Measurements from ENCODE around the gene LTK. TPM values are rescaled to one million over a fixed set of nuclear protein-coding genes. Genes with fewer than 3 reads are reported as not detected.

Gene LTK
- total and polyA plus RNA-seq, 2 of the 8 experiments (the other 6 are each of a cell fraction or from before 2014, with no cell fraction given): 0.05 to 0.19 TPM

GRCh38 chr15:41558400-41559238 is 45.0 kb upstream of the LTK start, which contains the start of gene TYRO3:
Gene TYRO3 (plus strand): TSS chr15:41559212. CDS start chr15:41559258, 46 bp downstream.
- peak within 1 kb of the TSS; percentile 72 for H2BK20ac ChIP-seq (ENCODE audit: low read length)
- H3K14ac ChIP-seq (ENCODE audit: insufficient read length): no peak within 1 kb of the TSS
- H3K4me1 ChIP-seq (replicated peaks in 1 of 4; ENCODE audit: control insufficient read depth in 3 of 4, insufficient read depth in 4 of 4, low read length in 3 of 4): peaks cover 18 to 46% (median 36%) of the 10 kb centered on the region in 4 experiments
- H3K4ac ChIP-seq (replicated peaks; ENCODE audit: insufficient read length, low read depth, low read length): peak within 1 kb of the TSS; percentile 46
- ChIA-PET CTCF (ENCODE audit: partially characterized antibody) (interaction anchor here (0.6 to 3.7 kb wide), 24 partner anchors 9 to 248 kb away, joined by 3 to 21 read pairs (median 4); partner anchors contain the start of genes LTK and MGA), POLR2A (ENCODE audit: partially characterized antibody) (interaction anchor here (0.8 to 21.2 kb wide), 8 partner anchors 13 to 64 kb away, joined by 3 to 643 read pairs (median 5); partner anchors contain the start of gene RPAP1)
- H2BK15ac ChIP-seq (ENCODE audit: low read length): peak within 1 kb of the TSS; percentile 95
- H3K23me2 ChIP-seq (ENCODE audit: low read depth, low read length): peaks cover 9% of the 10 kb centered on the region; the same call in 1 of the 2 replicates
- peaks cover 0 to 3% of the 10 kb centered on the region in 2 experiments for H4K20me1 ChIP-seq (replicated peaks in 1 of 2; ENCODE audit: control insufficient read depth in 1 of 2, insufficient read depth in 2 of 2, low read length in 2 of 2)
- H3K36me3 ChIP-seq (ENCODE audit: control insufficient read depth in 2 of 4, insufficient read depth in 4 of 4, low read length in 3 of 4): peaks cover 0 to 24% (median 0%) of the 10 kb centered on the region in 4 experiments; a peak in 4 of 8 replicates
- no peak within 1 kb of the TSS; the same call in 1 of the 2 replicates for H3K27ac ChIP-seq (ENCODE audit: low read depth, low read length)
- H3K9me3 ChIP-seq (ENCODE audit: insufficient read depth in 2 of 2, low read depth in 1 of 2, low read length in 1 of 2): no peaks in the 10 kb centered on the region
- H3K9ac ChIP-seq (replicated peaks in 1 of 4; ENCODE audit: extremely low read depth in 1 of 4, low read depth in 3 of 4, low read length in 3 of 4): peak within 1 kb of the TSS; percentile 46 to 88 (median 64)
- H3K56ac ChIP-seq (replicated peaks; ENCODE audit: insufficient read length, low read depth, low read length): peak within 1 kb of the TSS; percentile 50
- H3K79me2 ChIP-seq (ENCODE audit: control insufficient read depth in 1 of 2, insufficient read depth in 2 of 2, low read length in 2 of 2): peaks cover 0 to 21% of the 10 kb centered on the region in 2 experiments; a peak in 1 of 4 replicates
- peak within 1 kb of the TSS; percentile 92 for H2BK12ac ChIP-seq (ENCODE audit: low read depth, low read length)
- H3K18ac ChIP-seq (ENCODE audit: extremely low read depth, low read length): peak within 1 kb of the TSS; percentile 76
- H3K23ac ChIP-seq (ENCODE audit: insufficient read length): no peak within 1 kb of the TSS
- FAIRE-seq: no peak
- H4K91ac ChIP-seq (replicated peaks; ENCODE audit: insufficient read length, low read length): peak within 1 kb of the TSS; percentile 58
- peak within 1 kb of the TSS; percentile 66 for H2AK5ac ChIP-seq (ENCODE audit: low read depth, low read length)
- H2BK120ac ChIP-seq (replicated peaks; ENCODE audit: low read depth, low read length): peak within 1 kb of the TSS; percentile 57
- peak in 1 of 2 experiments; percentile 82 for DNase-seq (ENCODE audit: low read depth in 1 of 2, low spot score in 2 of 2)
- H3K4me2 ChIP-seq (ENCODE audit: insufficient read depth in 1 of 2, low read depth in 2 of 2, low read length in 2 of 2): peak within 1 kb of the TSS; percentile 90 to 99
- WGBS, 2 experiments (ENCODE audit: extremely low coverage in 1 of 2, insufficient coverage in 1 of 2, insufficient read length in 1 of 2, insufficient replicate concordance in 2 of 2, low coverage in 1 of 2, low lambda C conversion rate in 2 of 2, missing lambda C conversion rate in 1 of 2): 6% methylated on average over 11 of the region's 81 CpGs; no CpG with 5 or more reads in 1 of the 2 experiments
- H2BK5ac ChIP-seq (ENCODE audit: low read depth, low read length): peak within 1 kb of the TSS; percentile 80; the same call in 1 of the 2 replicates
- H3K79me1 ChIP-seq (ENCODE audit: low read depth, low read length): no peaks in the 10 kb centered on the region; the same call in none of the 2 replicates
- peak within 1 kb of the TSS; percentile 62 to 96 (median 82) for H3K4me3 ChIP-seq (ENCODE audit: extremely low read depth in 1 of 4, insufficient read depth in 2 of 4, low read depth in 3 of 4, low read length in 4 of 4)
- no peak within 1 kb of the TSS for H2AFZ ChIP-seq (ENCODE audit: low read length)
- H4K8ac ChIP-seq (ENCODE audit: extremely low read depth, insufficient read depth, low read length): peak within 1 kb of the TSS; percentile 81
- no peaks in the 10 kb centered on the region; a peak in 2 of 7 replicates for H3K27me3 ChIP-seq (replicated peaks in 1 of 4; ENCODE audit: control insufficient read depth in 3 of 4, extremely low read depth in 1 of 4, insufficient read depth in 3 of 4, low read length in 3 of 4)
- peak within 1 kb of the TSS; percentile 65 for H4K5ac ChIP-seq (ENCODE audit: insufficient read length, low read depth, low read length)
- TF ChIP-seq ASH2L (IDR thresholded peaks at IDR 0.05; ENCODE audit: low read length): peak; percentile 4
- TF ChIP-seq RFX5 (IDR thresholded peaks at IDR 0.05; ENCODE audit: borderline replicate concordance, low read depth, low read length): no peak
- no peak for TF ChIP-seq RBBP5 (IDR thresholded peaks at IDR 0.05; ENCODE audit: borderline replicate concordance, low read depth, low read length)
- TF ChIP-seq USF2 (IDR thresholded peaks at IDR 0.05; ENCODE audit: low read length): no peak
- no peak for TF ChIP-seq CTBP2 (IDR thresholded peaks at IDR 0.05; ENCODE audit: borderline replicate concordance, insufficient read depth, insufficient read length, low read length)
- TF ChIP-seq TAF1 (IDR thresholded peaks at IDR 0.05; ENCODE audit: low read depth, low read length): peak; percentile 58; the same call in 1 of the 2 replicates
- no peak for TF ChIP-seq KDM4A (IDR thresholded peaks at IDR 0.05; ENCODE audit: low read depth, low read length, severe bottlenecking)
- no peak for TF ChIP-seq JUN (IDR thresholded peaks at IDR 0.05; ENCODE audit: low read depth, low read length)
- peak; percentile 21; the same call in 1 of the 2 replicates for TF ChIP-seq EGR1 (IDR thresholded peaks at IDR 0.05; ENCODE audit: borderline replicate concordance, low read depth, low read length)

Data from H1 (cell line).